Hepatocyte (in vitro differentiated cells): ENCODE measurements around the gene PARD3B.

Source experiments
- CTCF ChIP-seq: fragments of 200-600 bp; sonication (generic); IDR thresholded peaks from 2 replicates; pipeline ENCODE4 v1.5.1; 2016; ENCODE audit warnings: antibody characterized with exemption, mild to moderate bottlenecking; ENCODE audit not compliant: poor library complexity
- EZH2phosphoT487 ChIP-seq: fragments of 200-600 bp; sonication (generic); IDR thresholded peaks from one replicate; pipeline ENCODE4 v1.6.1; 2018; ENCODE audit warnings: antibody characterized with exemption, mild to moderate bottlenecking, low read depth, moderate library complexity; ENCODE audit not compliant: unreplicated experiment, severe bottlenecking

GRCh38 chr2:205453202-205453601 lies 907.9 kb downstream of the PARD3B start:
- no peak for TF ChIP-seq CTCF
- TF ChIP-seq EZH2phosphoT487, result no peak
